Neural crest cell (in vitro differentiated cells): ENCODE results near the gene LPCAT1. TPM values are rescaled to one million over a fixed set of nuclear protein-coding genes. Genes with fewer than 3 reads are reported as not detected.

Experiments
- DNase-seq: peaks from one replicate; pipeline ENCODE4 v3.0.0; 2021; ENCODE audit warnings: low read depth, mixed read lengths, low spot score
- H3K27ac Mint-ChIP-seq: one replicate; pipeline ENCODE4 v1.8.0; 2021; ENCODE audit warnings: mild to moderate bottlenecking, mixed read lengths; ENCODE audit not compliant: unreplicated experiment
- H3K27me3 Mint-ChIP-seq: 2 replicates; pipeline ENCODE4 v1.8.0; 2021; ENCODE audit warnings: low read depth, mild to moderate bottlenecking, mixed read lengths
- H3K36me3 Mint-ChIP-seq: 2 replicates; pipeline ENCODE4 v1.8.0; 2021; ENCODE audit warnings: low read depth, mild to moderate bottlenecking, mixed read lengths
- H3K4me1 Mint-ChIP-seq: 2 replicates; pipeline ENCODE4 v1.8.0; 2021; ENCODE audit warnings: mixed read lengths
- H3K4me3 Mint-ChIP-seq: one replicate; pipeline ENCODE4 v1.8.0; 2021; ENCODE audit warnings: mild to moderate bottlenecking, mixed read lengths
- H3K9me3 Mint-ChIP-seq: 2 replicates; pipeline ENCODE4 v1.8.0; 2021; ENCODE audit warnings: mixed read lengths
- total RNA-seq: library from RNA; stranded (reverse); gene quantifications from 2 replicates; pipeline ENCODE4 v1.2.1, GENCODE V29; 2021
- TF ChIP-seq, protein P1 (sequence below): fragments of 200-600 bp; sonication (generic); conservative IDR thresholded peaks from 2 replicates; pipeline ENCODE4 v1.5.0; 2021; ENCODE audit warnings: antibody characterized with exemption, mild to moderate bottlenecking

Gene LPCAT1
- total RNA-seq, 1 donor from 2014 or later, result 111 TPM

DNA sequence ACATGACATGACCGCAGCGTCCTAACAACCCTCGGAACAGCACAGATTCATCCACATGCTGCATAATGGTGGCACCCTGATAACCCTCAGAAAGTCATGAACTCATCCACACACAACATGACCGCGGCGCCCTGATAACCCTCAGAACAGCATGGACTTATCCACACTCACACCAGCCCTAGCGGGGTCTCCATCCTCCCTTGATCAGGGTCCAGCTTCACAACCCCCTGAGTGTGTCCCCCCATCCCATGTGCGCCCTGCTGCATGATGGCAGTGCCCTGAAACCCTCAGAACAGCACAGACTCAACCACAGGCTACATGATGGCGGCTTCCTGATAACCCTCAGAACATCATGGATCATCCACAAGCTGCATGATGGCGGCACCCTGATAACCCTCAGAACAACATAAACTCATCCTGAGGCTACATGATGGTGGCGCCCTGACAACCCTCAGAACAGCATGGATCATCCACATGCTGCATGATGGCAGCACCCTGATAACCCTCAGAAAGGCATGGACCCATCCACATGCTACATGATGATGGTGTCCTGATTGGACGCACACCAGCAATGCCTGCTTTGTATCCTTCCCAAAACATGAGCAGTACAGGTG lies 106.8 kb downstream of the LPCAT1 start:
- H3K27ac Mint-ChIP-seq, result no peak overlapping the region
- no peak overlapping the region for H3K4me3 Mint-ChIP-seq
- H3K27me3 Mint-ChIP-seq, result peaks cover 10% of the 10 kb centered on the region
- no peak for DNase-seq
- peaks cover 12% of the 10 kb centered on the region for H3K9me3 Mint-ChIP-seq
- no peaks in the 10 kb centered on the region for H3K4me1 Mint-ChIP-seq
- TF ChIP-seq, protein P1, sequence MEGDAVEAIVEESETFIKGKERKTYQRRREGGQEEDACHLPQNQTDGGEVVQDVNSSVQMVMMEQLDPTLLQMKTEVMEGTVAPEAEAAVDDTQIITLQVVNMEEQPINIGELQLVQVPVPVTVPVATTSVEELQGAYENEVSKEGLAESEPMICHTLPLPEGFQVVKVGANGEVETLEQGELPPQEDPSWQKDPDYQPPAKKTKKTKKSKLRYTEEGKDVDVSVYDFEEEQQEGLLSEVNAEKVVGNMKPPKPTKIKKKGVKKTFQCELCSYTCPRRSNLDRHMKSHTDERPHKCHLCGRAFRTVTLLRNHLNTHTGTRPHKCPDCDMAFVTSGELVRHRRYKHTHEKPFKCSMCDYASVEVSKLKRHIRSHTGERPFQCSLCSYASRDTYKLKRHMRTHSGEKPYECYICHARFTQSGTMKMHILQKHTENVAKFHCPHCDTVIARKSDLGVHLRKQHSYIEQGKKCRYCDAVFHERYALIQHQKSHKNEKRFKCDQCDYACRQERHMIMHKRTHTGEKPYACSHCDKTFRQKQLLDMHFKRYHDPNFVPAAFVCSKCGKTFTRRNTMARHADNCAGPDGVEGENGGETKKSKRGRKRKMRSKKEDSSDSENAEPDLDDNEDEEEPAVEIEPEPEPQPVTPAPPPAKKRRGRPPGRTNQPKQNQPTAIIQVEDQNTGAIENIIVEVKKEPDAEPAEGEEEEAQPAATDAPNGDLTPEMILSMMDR, result no peak
- H3K36me3 Mint-ChIP-seq, result no peaks in the 10 kb centered on the region

DNA sequence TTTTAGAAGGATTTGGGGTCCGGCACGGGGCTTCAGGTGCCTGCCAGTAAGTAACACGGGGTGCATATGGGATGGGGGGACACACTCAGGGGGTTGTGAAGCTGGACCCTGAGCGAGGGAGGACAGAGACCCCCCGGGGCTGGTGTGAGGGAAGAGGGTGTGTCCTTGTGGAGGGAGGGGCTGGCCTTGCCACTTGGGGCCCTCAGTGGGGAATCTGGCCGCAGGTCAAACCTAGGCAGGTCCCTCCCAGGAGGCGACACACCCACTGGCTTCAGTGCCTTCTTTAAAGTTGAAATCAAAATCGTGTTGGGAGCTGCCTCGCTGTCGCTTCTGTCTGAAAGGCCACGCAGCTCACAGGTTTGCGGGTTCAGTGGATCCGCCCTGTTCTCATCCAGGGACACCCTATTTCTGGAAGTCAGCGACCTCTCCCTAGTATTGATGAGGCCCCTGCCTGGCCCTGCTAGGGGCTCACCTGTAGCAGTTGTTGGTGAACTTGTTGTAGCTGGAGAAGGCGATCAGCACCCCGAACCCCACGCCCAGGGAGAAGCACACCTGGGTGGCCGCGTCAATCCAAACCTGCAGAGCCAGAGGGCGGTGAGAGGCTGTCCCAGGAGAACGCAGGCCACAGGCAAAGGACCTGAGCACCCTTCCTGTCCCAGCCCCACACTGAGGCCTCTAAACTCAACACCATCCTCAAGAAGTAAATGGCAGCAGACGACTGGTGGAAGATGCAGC lies 108.0 kb downstream of the LPCAT1 start:
- DNase-seq, result no peak
- no peak overlapping the region for H3K4me3 Mint-ChIP-seq
- no peak overlapping the region for H3K27ac Mint-ChIP-seq
- no peaks in the 10 kb centered on the region for H3K36me3 Mint-ChIP-seq
- no peaks in the 10 kb centered on the region for H3K4me1 Mint-ChIP-seq
- peaks cover 10% of the 10 kb centered on the region for H3K27me3 Mint-ChIP-seq
- H3K9me3 Mint-ChIP-seq, result peaks cover 12% of the 10 kb centered on the region
- TF ChIP-seq, protein P1, result no peak

DNA sequence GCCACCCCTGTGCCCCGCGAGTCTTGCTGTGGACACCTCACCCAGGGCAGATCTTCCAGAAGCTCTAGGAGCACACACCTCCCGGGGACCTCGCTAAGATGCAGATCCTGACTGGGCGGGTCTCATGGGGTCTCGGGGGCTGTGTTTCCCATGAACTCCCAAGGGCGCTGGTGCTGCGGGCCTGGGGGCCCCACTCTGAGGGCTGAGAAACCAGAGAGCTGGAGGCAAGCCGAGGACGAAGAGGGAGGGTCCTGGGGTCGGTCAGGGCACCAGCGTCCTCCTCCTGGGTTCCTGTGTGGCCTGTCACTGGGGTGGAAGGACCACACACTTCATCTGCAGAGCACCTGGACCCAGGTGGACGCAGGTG lies 108.7 kb downstream of the LPCAT1 start:
- DNase-seq, result no peak
- TF ChIP-seq, protein P1, result no peak
- H3K4me1 Mint-ChIP-seq, result no peaks in the 10 kb centered on the region
- peaks cover 12% of the 10 kb centered on the region for H3K9me3 Mint-ChIP-seq
- H3K36me3 Mint-ChIP-seq, result no peaks in the 10 kb centered on the region
- H3K27ac Mint-ChIP-seq, result no peak overlapping the region
- peaks cover 10% of the 10 kb centered on the region for H3K27me3 Mint-ChIP-seq
- no peak overlapping the region for H3K4me3 Mint-ChIP-seq

DNA sequence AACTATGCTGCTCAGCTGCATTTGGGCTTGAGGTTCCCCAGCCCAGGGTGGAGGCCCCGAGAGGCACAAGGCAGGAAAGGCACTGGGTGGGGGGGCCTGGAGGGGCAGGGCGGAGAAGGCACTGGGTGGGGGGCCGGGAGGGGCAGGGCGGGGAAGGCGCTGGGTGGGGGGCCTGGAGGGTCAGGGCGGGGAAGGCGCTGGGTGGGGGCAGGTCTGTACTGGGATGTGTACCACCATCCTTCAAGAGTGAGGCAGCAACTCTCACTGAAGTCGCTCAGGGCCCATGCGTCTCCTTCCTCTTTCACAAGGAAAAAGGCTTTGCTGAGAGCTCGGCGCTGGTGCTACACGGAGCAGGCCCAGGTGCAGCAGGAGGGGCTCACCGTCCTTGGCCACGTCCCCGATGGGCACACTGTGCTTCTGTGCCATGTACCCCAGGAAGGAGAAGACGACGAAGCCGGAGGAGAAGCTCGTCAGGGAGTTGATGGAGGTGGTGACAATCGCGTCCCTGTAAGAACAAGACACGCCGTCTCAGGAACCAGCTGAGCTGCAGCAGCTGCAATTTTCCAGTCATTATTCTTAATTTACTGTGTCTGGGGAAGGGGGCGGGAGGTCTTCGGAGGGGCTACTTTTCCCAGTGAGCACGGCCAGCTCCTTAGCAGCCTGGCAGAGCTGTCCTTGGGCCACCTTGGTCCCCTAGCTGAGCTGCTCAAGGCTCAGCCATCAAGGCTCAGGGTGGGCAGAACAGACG lies 109.3 kb downstream of the LPCAT1 start:
- H3K9me3 Mint-ChIP-seq, result peaks cover 12% of the 10 kb centered on the region
- no peaks in the 10 kb centered on the region for H3K36me3 Mint-ChIP-seq
- DNase-seq, result no peak
- no peaks in the 10 kb centered on the region for H3K4me1 Mint-ChIP-seq
- H3K27ac Mint-ChIP-seq, result no peak overlapping the region
- H3K4me3 Mint-ChIP-seq, result no peak overlapping the region
- H3K27me3 Mint-ChIP-seq, result peaks cover 10% of the 10 kb centered on the region
- TF ChIP-seq, protein P1, result no peak

DNA sequence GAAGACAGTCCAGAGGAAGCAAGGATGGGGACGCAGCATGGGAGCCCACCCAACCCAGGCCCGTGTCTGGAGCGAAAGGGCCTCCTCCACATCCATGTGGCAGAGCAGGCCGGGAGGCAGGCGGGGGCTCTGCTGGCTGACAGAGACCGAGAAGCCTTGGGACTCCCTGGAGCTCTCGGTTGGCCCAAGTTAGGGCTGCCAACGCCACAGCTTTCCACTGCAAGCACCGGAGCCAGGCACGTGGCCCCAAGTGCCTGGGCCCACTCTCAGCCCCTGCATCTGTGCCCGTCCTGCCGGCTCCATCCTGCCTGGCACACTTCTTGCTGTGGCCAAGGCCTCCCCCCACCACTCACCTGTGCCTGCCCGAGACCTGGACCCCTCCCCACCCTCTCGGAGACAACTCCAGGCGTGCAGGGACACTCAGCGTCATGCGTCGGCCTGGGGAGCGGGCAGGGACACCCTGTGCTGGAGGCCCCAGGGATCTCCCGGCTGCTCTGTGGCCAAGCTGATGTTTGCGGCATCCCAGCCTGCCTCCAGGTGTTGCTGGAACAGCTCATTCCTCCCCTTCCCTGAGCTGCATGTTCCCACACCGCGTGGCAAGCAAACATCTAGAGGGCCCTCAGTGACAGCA lies 110.0 kb downstream of the LPCAT1 start:
- Mint-ChIP-seq H3K27ac (no peak overlapping the region), H3K36me3 (no peaks in the 10 kb centered on the region), H3K4me1 (no peaks in the 10 kb centered on the region), H3K4me3 (no peak overlapping the region), H3K9me3 (peaks cover 7% of the 10 kb centered on the region), H3K27me3 (peaks cover 12% of the 10 kb centered on the region)
- DNase-seq, result no peak
- TF ChIP-seq, protein P1, result no peak
